Thyroid gland (tissue), 4 donors: ENCODE results near the gene MMP10.

Experiments
- POLR2A ChIP-seq, 2 donors: fragments of 450-650 bp; IDR thresholded peaks; one replicate each; pipeline ENCODE4 v1.6.1; 2017; ENCODE audit warnings: antibody characterized with exemption in 2 of 2, mild to moderate bottlenecking in 2 of 2, moderate library complexity in 1 of 2
- TF ChIP-seq, protein P1 (sequence below), 6 experiments: fragments of 200-600 bp in 3 of 6; fragments of 450-650 bp in 3 of 6; sonication (generic) in 3 of 6; IDR thresholded peaks; one replicate each; pipeline ENCODE4 v1.5.1; 2016 to 2019; ENCODE audit warnings: antibody characterized with exemption in 6 of 6, mild to moderate bottlenecking in 2 of 6, inconsistent platforms in 1 of 6, moderate library complexity in 1 of 6

DNA sequence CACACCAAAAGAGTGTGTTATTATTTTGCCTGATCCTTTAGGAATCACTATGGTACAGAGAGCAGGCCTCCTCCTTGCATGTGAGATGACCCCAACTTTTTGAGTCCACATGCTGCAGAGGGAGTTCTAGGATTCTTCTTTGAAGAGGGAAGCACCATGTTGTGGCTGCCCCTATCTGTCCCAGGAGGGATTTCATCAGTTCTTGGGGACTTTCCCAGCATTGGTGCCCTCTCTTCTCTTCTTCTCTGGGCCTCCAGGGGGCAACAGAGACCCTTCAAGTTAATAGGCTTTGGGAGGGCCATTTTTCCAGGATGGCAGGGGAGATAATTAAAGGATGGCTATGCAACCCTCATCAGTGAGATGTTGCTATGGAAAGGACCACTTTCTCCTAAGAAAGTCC, 14.0 kb upstream of the MMP10 start:
- TF ChIP-seq POLR2A (IDR thresholded peaks at IDR 0.05) = no peak
- TF ChIP-seq, protein P1, sequence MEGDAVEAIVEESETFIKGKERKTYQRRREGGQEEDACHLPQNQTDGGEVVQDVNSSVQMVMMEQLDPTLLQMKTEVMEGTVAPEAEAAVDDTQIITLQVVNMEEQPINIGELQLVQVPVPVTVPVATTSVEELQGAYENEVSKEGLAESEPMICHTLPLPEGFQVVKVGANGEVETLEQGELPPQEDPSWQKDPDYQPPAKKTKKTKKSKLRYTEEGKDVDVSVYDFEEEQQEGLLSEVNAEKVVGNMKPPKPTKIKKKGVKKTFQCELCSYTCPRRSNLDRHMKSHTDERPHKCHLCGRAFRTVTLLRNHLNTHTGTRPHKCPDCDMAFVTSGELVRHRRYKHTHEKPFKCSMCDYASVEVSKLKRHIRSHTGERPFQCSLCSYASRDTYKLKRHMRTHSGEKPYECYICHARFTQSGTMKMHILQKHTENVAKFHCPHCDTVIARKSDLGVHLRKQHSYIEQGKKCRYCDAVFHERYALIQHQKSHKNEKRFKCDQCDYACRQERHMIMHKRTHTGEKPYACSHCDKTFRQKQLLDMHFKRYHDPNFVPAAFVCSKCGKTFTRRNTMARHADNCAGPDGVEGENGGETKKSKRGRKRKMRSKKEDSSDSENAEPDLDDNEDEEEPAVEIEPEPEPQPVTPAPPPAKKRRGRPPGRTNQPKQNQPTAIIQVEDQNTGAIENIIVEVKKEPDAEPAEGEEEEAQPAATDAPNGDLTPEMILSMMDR (IDR thresholded peaks at IDR 0.05) = no peak
